NCI-H748 (cell line): Measurements from ENCODE around the gene BLTP3A.
"Not testable (repeated sequence)": the region's sequence is repeated elsewhere in the genome, so short reads cannot be mapped to it uniquely, and the experiment has no call there.

Experiments used
- DNase-seq: peaks from one replicate; lab custom pipeline; 2025; ENCODE audit not compliant: unreplicated experiment; lab: John Stamatoyannopoulos, UW

The BLTP3A gene

GRCh38 chr6:34791701-34792604 is at the start of gene BLTP3A:
Gene BLTP3A, plus strand, starts transcription at chr6:34792083. Its CDS starts 168 bp downstream, at chr6:34792251.
- peak; percentile 94 for DNase-seq

DNA sequence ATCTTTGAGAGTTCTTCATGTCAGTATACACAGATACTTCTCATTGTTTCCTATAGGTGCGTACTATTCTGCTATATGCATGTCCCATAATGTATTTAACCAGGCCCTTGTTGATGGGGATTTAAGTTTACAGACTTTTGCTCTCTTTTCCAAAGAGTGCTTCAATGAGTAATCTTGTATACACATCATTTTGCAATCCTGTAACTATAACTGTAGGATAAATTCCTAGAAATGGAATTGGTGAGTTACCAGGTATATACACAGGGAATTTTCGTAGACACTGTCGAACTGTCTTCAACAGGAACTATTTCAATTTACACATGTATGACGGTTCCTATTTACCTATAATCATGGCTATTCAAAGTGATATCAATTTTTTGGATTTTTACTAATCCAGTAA is 49.8 kb upstream of the BLTP3A start:
- no peak for DNase-seq

- no peak for DNase-seq
Observed at GRCh38 chr6:34743625-34744293, 48.1 kb upstream of the BLTP3A start.

DNA sequence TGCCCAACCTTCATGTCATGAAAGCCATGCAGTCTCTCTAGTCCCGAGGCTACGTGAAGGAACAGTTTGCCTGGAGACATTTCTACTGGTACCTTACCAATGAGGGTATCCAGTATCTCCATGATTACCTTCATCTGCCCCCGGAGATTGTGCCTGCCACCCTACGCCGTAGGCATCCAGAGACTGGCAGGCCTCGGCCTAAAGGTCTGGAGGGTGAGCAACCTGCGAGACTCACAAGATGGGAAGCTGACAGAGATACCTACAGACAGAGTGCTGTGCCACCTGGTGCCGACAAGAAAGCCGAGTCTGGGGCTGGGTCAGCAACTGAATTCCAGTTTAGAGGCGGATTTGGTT is 47.6 kb upstream of the BLTP3A start:
- DNase-seq, result not testable (repeated sequence)

DNA sequence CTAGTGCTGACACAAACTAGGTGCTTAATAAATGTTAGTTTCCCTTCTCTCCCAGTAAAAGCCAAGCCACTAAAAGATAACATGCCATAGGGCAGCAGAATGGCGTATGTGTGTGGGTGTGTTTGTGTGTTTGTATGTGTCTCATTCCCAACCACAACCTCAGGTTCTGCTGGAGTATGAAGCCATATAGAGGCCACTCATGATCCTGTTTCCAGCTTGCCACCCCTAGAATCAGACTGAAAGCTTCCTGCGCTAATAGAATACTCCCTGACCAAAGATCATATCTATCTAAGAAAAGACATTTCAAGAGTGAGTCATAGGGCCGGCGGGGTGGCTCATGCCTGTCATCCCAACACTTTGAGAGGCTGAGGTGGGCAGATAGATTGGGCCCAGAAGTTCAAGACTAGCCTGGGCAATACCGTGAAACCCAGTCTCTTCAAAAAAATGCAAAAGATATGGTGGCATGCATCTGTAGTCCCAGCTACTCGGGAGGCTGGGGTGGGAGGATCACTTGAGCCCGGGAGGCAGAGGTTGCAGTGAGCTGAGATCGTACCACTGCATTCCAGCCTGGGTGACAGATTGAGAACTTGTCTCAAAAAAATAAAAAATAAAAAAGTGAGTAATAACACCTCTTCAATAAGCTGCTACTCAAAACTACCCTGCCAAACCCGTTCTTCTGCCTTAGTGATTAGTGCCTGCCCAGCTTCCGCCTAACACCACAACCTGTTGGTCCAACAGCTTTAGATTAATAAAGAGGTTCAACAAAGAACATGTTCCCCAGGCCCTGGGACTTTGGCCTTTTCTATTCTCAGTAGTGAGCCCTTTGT is 46.4 kb upstream of the BLTP3A start:
- DNase-seq, result peak; percentile 70

GRCh38 chr6:34746104-34746846 is 45.6 kb upstream of the BLTP3A start:
- DNase-seq, result no peak

DNA sequence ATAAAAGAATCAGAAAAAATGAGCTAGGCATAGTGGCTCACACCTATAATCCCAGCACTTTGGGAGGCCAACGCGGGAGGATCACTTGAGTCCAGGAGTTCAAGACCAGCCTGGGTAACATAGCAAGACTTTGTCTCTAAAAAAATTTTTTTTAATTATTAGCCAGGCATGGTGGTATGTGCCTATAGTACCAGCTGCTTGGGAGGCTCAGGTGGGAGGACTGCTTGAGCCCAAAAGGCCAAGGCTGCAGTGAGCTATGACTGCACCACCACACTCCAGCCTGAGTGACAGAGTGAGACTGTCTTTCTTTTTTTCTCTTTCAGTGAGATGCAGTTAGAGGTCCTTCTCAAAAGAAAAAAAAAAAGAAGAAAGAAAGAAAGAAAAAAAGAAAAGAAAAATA is 43.1 kb upstream of the BLTP3A start:
- DNase-seq, result no peak

GRCh38 chr6:34756513-34756856 is 35.4 kb upstream of the BLTP3A start:
- peak; percentile 66 for DNase-seq

- no peak for DNase-seq
Observed at GRCh38 chr6:34757687-34758274, 34.1 kb upstream of the BLTP3A start.

GRCh38 chr6:34760108-34760507 is 31.8 kb upstream of the BLTP3A start:
- no peak for DNase-seq

DNA sequence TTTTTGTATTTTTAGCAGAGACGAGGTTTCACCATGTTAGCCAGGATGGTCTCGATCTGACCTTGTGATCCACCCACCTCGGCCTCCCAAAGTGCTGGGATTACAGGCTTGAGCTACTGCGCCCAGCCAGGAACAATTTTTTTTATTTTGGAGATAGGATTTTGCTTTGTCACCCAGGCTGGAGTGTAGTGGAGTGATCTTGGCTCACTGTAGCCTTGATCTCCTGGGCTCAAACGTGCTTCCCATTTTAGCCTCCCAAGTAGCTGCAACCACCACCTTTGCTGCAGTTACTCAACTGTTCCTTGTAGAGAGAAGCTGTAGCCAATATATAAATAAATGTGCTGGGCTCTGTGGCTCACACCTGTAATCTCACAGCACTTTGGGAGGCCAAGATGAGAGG is 30.2 kb upstream of the BLTP3A start:
- DNase-seq, result not testable (repeated sequence)

DNA sequence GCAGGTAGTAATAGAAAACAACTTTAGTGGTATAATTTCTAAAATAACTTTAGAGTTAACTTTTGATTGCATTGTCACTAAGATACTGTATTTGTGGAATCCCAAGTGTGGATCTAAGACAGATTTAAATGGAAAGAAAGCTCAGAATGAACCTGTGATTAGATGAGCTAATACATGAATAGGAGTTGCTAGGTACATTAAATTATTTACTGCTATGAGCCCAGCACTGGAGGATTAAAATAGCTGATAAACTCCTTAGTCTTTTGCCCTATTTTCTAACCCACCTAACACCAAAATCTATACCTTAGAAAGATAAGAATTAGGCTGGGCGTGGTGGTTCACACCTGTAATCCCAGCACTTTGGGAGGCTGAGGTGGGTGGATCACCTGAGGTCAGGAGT is 23.7 kb upstream of the BLTP3A start:
- no peak for DNase-seq

- no peak for DNase-seq
Observed at GRCh38 chr6:34771727-34772126, 20.2 kb upstream of the BLTP3A start.

- no peak for DNase-seq
Observed at GRCh38 chr6:34772940-34773339, 18.9 kb upstream of the BLTP3A start.

DNA sequence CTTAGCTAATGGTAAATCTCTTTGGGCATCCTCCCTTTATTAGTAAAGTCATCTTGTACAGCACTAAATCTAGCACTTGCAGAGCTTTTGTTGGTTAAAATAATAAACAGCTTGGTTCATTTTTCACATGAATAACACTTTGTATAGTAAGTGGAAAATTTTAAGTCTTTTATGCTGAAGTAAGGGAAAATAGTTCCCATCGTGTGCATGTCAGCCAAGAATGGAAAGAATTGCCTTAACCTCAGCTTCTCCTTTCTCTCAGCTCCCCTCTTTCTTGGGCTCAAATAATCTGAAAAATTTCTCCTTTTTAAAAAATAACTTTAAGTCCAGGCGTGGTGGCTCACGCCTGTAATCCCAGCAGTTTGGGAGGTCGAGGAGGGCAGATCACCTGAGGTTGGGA is 18.0 kb upstream of the BLTP3A start:
- DNase-seq, result no peak

GRCh38 chr6:34774967-34775366 is 16.9 kb upstream of the BLTP3A start:
- DNase-seq, result no peak

GRCh38 chr6:34785375-34785774 is 6.5 kb upstream of the BLTP3A start:
- not testable (repeated sequence) for DNase-seq

- not testable (repeated sequence) for DNase-seq
Observed at GRCh38 chr6:34787152-34787551, 4.7 kb upstream of the BLTP3A start.

GRCh38 chr6:34788111-34788510 is 3.8 kb upstream of the BLTP3A start:
- no peak for DNase-seq

GRCh38 chr6:34791164-34791700 is 651 bp upstream of the BLTP3A start:
- peak; percentile 86 for DNase-seq
